H7 (cell line): Measurements from ENCODE around the gene RASSF6. TPM values are rescaled to one million over a fixed set of nuclear protein-coding genes. Genes with fewer than 3 reads are reported as not detected.
"Not testable (repeated sequence)": the region's sequence is repeated elsewhere in the genome, so short reads cannot be mapped to it uniquely, and the experiment has no call there.

Source experiments
- DNase-seq: peaks from one replicate; pipeline ENCODE4 v3.0.0; 2012
- H3K27me3 ChIP-seq: 2 replicates; pipeline ENCODE4 v1.6.0; 2011; ENCODE audit warnings: mild to moderate bottlenecking, low read length; ENCODE audit not compliant: control insufficient read depth, insufficient read depth
- H3K36me3 ChIP-seq: replicated peaks from 2 replicates; pipeline ENCODE4 v1.5.1; 2011; ENCODE audit warnings: low read length; ENCODE audit not compliant: control insufficient read depth, insufficient read depth
- H3K4me3 ChIP-seq: 2 replicates; pipeline ENCODE4 v1.5.1; 2011; ENCODE audit warnings: low read depth, mild to moderate bottlenecking, control low read depth, low read length, moderate library complexity; ENCODE audit not compliant: insufficient read depth
- total RNA-seq: library from RNA; depleted of rRNA; stranded (reverse); fragments of >200 nt; shearing (Covaris generic); gene quantifications from 2 replicates; pipeline ENCODE4 v1.2.3, GENCODE V29; 2014

Gene RASSF6
- total RNA-seq, 1 experiment from 2014 or later, result 0.66 TPM

GRCh38 chr4:73628834-73629233, 8.6 kb upstream of the RASSF6 start:
- not testable (repeated sequence) for DNase-seq, H3K27me3 ChIP-seq, H3K36me3 ChIP-seq, H3K4me3 ChIP-seq

- H3K27me3 ChIP-seq, result peaks cover 3% of the 10 kb centered on the region; the same call in 1 of the 2 replicates
- no peak overlapping the region for H3K4me3 ChIP-seq
- no peak for DNase-seq
- H3K36me3 ChIP-seq, result no peaks in the 10 kb centered on the region
Measured at GRCh38 chr4:73621357-73621756, 1.1 kb upstream of the RASSF6 start.

GRCh38 chr4:73619346-73619745, 890 bp downstream of the RASSF6 start:
- Histone ChIP-seq H3K27me3 (peaks cover 3% of the 10 kb centered on the region; the same call in 1 of the 2 replicates), H3K4me3 (no peak overlapping the region), H3K36me3 (no peaks in the 10 kb centered on the region)
- DNase-seq, result no peak

- Histone ChIP-seq H3K36me3 (no peaks in the 10 kb centered on the region), H3K4me3 (no peak overlapping the region), H3K27me3 (peaks cover 3% of the 10 kb centered on the region; the same call in 1 of the 2 replicates)
- DNase-seq, result no peak
Measured at GRCh38 chr4:73617256-73617655, 3.0 kb downstream of the RASSF6 start.

- peaks cover 3% of the 10 kb centered on the region; the same call in 1 of the 2 replicates for H3K27me3 ChIP-seq
- no peak overlapping the region for H3K4me3 ChIP-seq
- no peaks in the 10 kb centered on the region for H3K36me3 ChIP-seq
- peak; percentile 51 for DNase-seq
Measured at GRCh38 chr4:73615613-73616012, 4.6 kb downstream of the RASSF6 start.

GRCh38 chr4:73614311-73614867, 5.8 kb downstream of the RASSF6 start:
- no peaks in the 10 kb centered on the region for H3K36me3 ChIP-seq
- DNase-seq, result no peak
- no peak overlapping the region for H3K4me3 ChIP-seq

DNA sequence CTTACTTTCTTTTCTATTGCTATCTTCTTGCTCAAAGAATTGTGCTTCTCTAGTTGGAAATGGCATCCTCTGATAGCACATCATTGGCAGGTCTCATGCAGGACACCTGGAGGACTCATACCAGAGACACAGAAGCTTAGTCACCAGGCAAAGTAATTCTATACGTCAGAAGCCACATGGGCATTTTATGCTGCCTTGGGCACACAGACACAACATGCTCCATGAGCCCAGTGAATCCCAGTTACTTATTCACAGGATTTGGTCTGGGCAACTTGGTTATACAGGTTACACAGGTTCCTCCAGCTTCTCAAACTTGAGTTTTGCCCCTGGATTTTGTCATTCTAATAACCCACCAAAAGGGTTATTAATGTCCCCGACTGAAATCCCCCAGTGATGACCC, 7.1 kb downstream of the RASSF6 start:
- no peak for DNase-seq
- H3K4me3 ChIP-seq, result no peak overlapping the region
- H3K36me3 ChIP-seq, result no peaks in the 10 kb centered on the region
- no peaks in the 10 kb centered on the region for H3K27me3 ChIP-seq

More at GRCh38 chr4:73614311-73614867, 5.8 kb downstream of the RASSF6 start:
- peaks cover 2% of the 10 kb centered on the region; the same call in 1 of the 2 replicates for H3K27me3 ChIP-seq

DNA sequence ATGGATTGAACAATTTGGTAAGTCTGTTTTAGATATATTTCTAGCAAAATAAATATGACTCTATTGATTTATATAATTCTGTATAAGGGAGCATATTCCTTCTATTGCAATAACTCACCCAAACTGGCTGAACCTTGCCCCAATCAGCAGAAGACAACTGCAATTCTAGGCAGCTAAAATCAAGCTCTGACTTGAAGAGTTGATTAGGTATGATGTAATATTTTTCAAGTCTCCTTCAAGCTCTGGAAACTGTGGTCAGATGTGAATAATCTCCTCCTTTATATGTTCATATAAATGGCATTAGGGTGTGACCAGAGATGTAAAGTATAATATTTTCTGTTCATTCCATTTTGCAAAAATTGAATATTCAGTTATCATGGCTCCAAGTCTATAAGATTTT, 8.2 kb downstream of the RASSF6 start:
- Histone ChIP-seq H3K36me3 (no peaks in the 10 kb centered on the region), H3K27me3 (no peaks in the 10 kb centered on the region), H3K4me3 (no peak overlapping the region)
- DNase-seq, result no peak

- DNase-seq, result no peak
- no peaks in the 10 kb centered on the region for H3K27me3 ChIP-seq
- no peak overlapping the region for H3K4me3 ChIP-seq
- H3K36me3 ChIP-seq, result no peaks in the 10 kb centered on the region
Measured at GRCh38 chr4:73609706-73610105, 10.5 kb downstream of the RASSF6 start.

- H3K27me3 ChIP-seq, result no peaks in the 10 kb centered on the region
- no peak overlapping the region for H3K4me3 ChIP-seq
- no peaks in the 10 kb centered on the region for H3K36me3 ChIP-seq
- DNase-seq, result no peak
Measured at GRCh38 chr4:73608689-73609594, 11.3 kb downstream of the RASSF6 start.

DNA sequence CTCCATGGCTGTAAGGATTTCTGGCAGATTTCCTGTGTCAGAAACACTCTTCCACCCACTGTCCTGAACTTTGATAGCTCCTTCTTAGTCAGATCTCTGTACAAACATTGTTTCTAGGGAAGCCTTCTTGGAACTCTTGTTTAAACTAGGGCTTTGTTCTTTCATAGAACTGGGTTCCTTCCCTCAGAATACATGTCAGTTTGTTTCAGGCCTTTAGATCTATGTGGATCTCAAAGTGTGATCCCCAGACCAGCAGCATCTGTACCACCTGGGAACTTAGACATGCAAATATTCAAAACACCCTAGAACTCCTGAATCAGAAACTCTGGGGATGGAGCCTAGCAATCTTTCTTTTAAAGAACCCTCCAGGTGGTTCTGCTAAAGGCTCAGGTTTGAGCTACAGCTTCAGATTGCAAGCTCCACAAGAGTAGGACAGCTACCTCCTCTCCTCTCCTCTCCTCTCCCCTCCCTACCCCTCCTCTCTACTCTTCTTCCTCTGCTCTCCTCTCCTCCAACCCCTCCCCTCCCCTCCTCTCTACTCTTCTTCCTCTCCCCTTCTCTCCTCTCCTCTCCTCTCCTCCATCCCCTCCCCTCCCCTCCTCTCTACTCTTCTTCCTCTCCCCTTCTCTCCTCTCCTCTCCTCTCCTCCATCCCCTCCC, 12.7 kb downstream of the RASSF6 start:
- DNase-seq, result no peak
- Histone ChIP-seq H3K4me3 (no peak overlapping the region), H3K27me3 (no peaks in the 10 kb centered on the region), H3K36me3 (no peaks in the 10 kb centered on the region)

DNA sequence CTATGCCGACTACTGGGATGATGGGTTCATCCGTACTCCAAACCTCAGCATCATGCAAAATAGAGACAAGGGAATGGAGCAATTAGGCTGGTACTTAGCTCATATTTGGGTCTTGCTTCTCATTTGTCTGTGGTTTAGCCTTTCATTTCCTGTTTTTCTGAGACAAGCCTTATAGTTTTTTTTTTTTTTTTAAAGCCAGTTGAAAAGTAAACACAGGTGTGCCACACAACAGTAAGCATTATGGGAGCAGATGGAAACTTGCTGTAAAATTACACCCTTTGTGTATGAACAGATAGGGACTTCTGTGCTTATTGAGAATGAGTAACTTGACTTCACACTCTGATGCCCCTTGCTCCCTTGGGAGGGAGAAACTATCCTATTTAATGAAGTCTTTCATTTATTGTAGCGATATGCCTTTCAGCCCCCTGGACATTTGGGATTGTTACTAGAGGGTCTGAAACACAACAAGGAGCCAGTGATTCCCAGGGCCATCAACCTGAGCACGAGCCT, 13.7 kb downstream of the RASSF6 start:
- no peak overlapping the region for H3K4me3 ChIP-seq
- no peaks in the 10 kb centered on the region for H3K36me3 ChIP-seq
- no peaks in the 10 kb centered on the region for H3K27me3 ChIP-seq
- DNase-seq, result no peak

DNA sequence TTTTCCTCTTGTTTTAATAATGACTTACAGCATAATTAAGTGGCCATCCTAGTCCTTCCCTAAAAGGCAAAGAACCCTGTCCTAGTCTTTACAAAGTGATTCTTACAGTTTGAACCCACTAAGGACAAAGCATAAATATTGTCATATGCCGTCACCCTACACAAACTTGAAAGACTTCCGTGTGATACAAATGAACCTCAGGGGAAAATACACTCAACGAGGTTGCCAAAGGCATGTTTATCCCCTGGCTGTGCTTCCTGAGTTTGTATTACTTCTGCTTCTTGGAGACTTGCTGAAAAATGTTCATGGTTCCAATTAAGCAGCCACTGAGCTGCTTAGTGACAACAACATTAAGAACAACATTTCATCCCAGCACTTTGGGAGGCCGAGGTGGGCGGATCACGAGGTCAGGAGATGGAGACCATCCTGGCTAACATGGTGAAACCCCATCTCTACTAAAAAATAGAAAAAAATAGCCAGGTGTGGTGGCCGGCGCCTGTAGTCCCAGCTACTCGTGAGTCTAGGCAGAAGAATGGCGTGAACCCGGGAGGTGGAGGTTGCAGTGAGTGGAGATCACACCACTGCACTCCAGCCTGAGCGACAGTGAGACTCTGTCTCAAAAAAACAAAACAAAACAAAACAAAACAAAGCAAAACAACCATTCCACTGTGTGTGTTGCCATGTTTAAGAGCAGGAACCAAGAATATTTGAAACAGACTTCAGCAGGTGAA, 16.2 kb downstream of the RASSF6 start:
- no peaks in the 10 kb centered on the region for H3K36me3 ChIP-seq
- no peaks in the 10 kb centered on the region for H3K27me3 ChIP-seq
- no peak for DNase-seq
- no peak overlapping the region for H3K4me3 ChIP-seq

DNA sequence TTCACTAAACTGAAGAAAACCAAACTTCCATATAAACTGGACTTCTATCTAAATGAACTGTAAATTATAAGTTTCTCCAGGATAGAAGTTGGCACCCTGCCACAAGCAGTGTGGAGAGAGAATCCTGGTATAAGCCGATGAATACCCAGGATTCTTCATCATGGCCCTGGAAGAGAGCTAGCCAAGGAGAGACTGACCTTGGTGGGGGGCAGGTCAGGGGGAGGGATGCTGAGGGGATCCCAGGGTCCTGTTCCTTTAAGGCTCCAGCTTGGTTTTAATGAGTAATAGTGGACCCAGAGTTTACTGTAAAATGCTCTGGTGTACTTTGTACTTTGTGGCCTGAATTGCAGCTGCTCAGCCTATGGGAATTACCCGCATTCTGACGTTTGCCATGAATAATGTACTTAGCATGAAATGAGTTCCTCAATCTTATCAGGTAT, 16.9 kb downstream of the RASSF6 start:
- no peaks in the 10 kb centered on the region for H3K27me3 ChIP-seq
- H3K4me3 ChIP-seq, result no peak overlapping the region
- no peaks in the 10 kb centered on the region for H3K36me3 ChIP-seq
- DNase-seq, result no peak
